DOHH2 (cell line): ENCODE results near the gene LSR.
A peak's percentile ranks its signal among the peaks of the same experiment; 100 is the strongest.

ENCODE experiments used
- H3F3A ChIP-seq: fragments of 200-600 bp; sonication (generic), shearing (Covaris generic); 2 replicates; pipeline ENCODE4 v1.6.0; 2016; ENCODE audit warnings: antibody characterized with exemption, mild to moderate bottlenecking; ENCODE audit not compliant: control insufficient read depth, insufficient read depth
- H3K27ac ChIP-seq: fragments of 200-600 bp; sonication (generic); 2 replicates; pipeline ENCODE4 v1.5.1; 2014; ENCODE audit warnings: low read depth, mild to moderate bottlenecking, low read length, moderate library complexity
- H3K27me3 ChIP-seq: fragments of 200-600 bp; sonication (generic); 2 replicates; pipeline ENCODE4 v1.6.1; 2014; ENCODE audit warnings: mild to moderate bottlenecking, low read length, mixed read lengths; ENCODE audit not compliant: control insufficient read depth
- H3K36me3 ChIP-seq: fragments of 200-600 bp; sonication (generic); 2 replicates; pipeline ENCODE4 v1.6.1; 2014; ENCODE audit warnings: mild to moderate bottlenecking, low read length, moderate library complexity, mixed read lengths; ENCODE audit not compliant: control insufficient read depth
- H3K4me1 ChIP-seq: fragments of 200-600 bp; sonication (generic); 2 replicates; pipeline ENCODE4 v1.6.1; 2014; ENCODE audit warnings: mild to moderate bottlenecking, low read length, mixed read lengths; ENCODE audit not compliant: control insufficient read depth
- H3K4me2 ChIP-seq: fragments of 200-600 bp; sonication (generic); 2 replicates; pipeline ENCODE4 v1.6.0; 2014; ENCODE audit warnings: mild to moderate bottlenecking, low read length, moderate library complexity
- H3K4me3 ChIP-seq: fragments of 200-600 bp; sonication (generic); 2 replicates; pipeline ENCODE4 v1.5.1; 2014; ENCODE audit warnings: mild to moderate bottlenecking, low read length, mixed read lengths
- H3K79me2 ChIP-seq: fragments of 200-600 bp; sonication (generic); 2 replicates; pipeline ENCODE4 v1.6.1; 2014; ENCODE audit warnings: mild to moderate bottlenecking, low read length, mixed read lengths; ENCODE audit not compliant: control insufficient read depth
- H3K9me2 ChIP-seq: fragments of 200-600 bp; sonication (generic); replicated peaks from 2 replicates; pipeline ENCODE4 v1.6.1; 2014; ENCODE audit warnings: mild to moderate bottlenecking, low read length, mixed read lengths; ENCODE audit not compliant: control insufficient read depth
- H3K9me3 ChIP-seq: fragments of 200-600 bp; sonication (generic); 2 replicates; pipeline ENCODE4 v1.6.1; 2014; ENCODE audit warnings: antibody characterized with exemption, low read length, mixed read lengths; ENCODE audit not compliant: control insufficient read depth, insufficient read depth
- H4K20me1 ChIP-seq: fragments of 200-600 bp; sonication (generic); 2 replicates; pipeline ENCODE4 v1.6.0; 2014; ENCODE audit warnings: low read depth, mild to moderate bottlenecking, antibody characterized with exemption, low read length, moderate library complexity; ENCODE audit not compliant: control insufficient read depth, insufficient read depth
- CTCF ChIP-seq: fragments of 200-600 bp; sonication (generic); IDR thresholded peaks from one replicate; pipeline ENCODE4 v1.5.1; 2014; ENCODE audit warnings: antibody characterized with exemption, mild to moderate bottlenecking, low read depth, low read length; ENCODE audit not compliant: poor library complexity, severe bottlenecking
- EZH2phosphoT487 ChIP-seq: fragments of 200-600 bp; sonication (generic); IDR thresholded peaks from 2 replicates; pipeline ENCODE4 v1.6.1; 2017; ENCODE audit warnings: borderline replicate concordance, mild to moderate bottlenecking, antibody characterized with exemption, low read length, moderate library complexity, mixed read lengths

The LSR gene

DNA sequence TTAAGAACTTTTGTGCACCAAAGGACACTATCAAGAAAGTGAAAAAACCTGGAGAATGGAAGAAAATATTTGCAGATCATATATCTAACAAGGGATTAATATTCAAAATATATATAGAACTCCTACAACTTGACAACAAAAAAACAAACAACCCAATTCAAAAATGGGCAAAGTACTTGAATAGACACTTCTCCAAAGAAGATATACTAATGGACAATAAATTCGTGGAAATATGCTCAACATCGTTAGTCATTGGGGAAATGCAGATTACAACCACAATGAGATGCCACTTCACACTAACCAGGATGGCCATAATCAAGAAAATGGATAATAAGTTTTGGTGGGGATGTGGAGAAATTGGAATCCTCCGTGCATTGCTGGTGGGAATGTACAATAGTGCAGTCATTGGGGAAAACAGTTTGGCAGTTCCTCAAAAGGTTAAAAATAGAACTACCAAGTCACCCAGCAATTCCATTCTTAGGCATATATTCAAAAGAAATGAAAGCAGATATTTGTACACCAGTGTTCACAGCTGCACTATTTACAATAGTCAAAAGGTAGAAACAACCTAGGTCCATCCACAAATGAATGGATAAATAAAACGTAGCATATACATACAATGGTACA is 2.2 kb upstream of the LSR start:
- Histone ChIP-seq H3K4me1 (peaks cover 18% of the 10 kb centered on the region), H3K9me2 (no peaks in the 10 kb centered on the region), H3K4me2 (no peak overlapping the region), H3K27me3 (peaks cover 30% of the 10 kb centered on the region), H3K27ac (no peak overlapping the region), H3K4me3 (no peak overlapping the region), H3K79me2 (peaks cover 24% of the 10 kb centered on the region), H3F3A (peaks cover 19% of the 10 kb centered on the region), H3K9me3 (peaks cover 11% of the 10 kb centered on the region), H3K36me3 (peaks cover 18% of the 10 kb centered on the region), H4K20me1 (peaks cover 4% of the 10 kb centered on the region; the same call in 1 of the 2 replicates)
- TF ChIP-seq CTCF (no peak), EZH2phosphoT487 (no peak)

DNA sequence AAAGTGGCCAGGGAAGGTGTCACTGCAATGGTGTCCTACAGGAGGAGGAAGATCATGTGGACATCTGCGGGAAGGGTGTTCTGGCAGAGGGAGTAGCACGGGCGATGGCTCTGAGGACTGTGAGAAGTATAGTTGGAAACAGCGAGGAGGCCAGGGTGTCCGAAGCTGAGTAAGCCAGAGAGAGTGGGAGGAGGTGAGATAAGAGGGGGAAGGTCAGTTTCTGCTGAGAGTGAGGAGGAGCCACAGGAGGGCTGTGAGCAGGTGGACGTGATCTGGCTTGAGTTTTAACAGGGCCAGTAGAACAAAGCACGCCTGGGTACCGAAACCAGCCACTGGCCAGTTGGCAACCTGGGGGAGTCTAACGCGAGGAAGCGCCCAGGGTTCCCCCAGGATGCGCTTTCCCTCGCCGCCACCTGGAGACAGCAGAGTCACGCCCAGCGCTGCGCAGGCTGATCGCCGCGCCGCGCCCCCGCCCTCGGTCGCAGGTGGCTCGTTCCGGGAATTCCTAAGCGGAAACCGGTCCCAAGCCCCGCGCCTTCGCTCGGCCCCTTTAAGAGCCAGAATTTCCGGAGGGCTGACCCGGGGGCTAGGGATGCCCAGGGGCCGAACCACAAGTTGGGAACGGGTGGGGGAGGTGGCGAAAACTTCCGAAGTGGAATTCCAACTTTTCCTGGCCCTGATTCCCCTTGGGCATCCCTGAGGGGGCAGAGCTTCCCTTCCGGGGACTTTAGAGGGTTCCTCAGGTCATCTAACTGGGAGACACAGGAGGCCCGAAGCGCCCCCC is 1.1 kb upstream of the LSR start:
- TF ChIP-seq EZH2phosphoT487 (no peak), CTCF (peak; percentile 68)
- Histone ChIP-seq H3F3A (peaks cover 19% of the 10 kb centered on the region), H3K27ac (peak overlapping the region; percentile 75), H3K4me3 (peak overlapping the region; percentile 92), H4K20me1 (peaks cover 4% of the 10 kb centered on the region; the same call in 1 of the 2 replicates), H3K4me1 (peaks cover 18% of the 10 kb centered on the region), H3K79me2 (peaks cover 24% of the 10 kb centered on the region), H3K36me3 (peaks cover 18% of the 10 kb centered on the region), H3K4me2 (peak overlapping the region; percentile 87), H3K9me2 (no peaks in the 10 kb centered on the region), H3K27me3 (peaks cover 25% of the 10 kb centered on the region), H3K9me3 (peaks cover 10% of the 10 kb centered on the region)

DNA sequence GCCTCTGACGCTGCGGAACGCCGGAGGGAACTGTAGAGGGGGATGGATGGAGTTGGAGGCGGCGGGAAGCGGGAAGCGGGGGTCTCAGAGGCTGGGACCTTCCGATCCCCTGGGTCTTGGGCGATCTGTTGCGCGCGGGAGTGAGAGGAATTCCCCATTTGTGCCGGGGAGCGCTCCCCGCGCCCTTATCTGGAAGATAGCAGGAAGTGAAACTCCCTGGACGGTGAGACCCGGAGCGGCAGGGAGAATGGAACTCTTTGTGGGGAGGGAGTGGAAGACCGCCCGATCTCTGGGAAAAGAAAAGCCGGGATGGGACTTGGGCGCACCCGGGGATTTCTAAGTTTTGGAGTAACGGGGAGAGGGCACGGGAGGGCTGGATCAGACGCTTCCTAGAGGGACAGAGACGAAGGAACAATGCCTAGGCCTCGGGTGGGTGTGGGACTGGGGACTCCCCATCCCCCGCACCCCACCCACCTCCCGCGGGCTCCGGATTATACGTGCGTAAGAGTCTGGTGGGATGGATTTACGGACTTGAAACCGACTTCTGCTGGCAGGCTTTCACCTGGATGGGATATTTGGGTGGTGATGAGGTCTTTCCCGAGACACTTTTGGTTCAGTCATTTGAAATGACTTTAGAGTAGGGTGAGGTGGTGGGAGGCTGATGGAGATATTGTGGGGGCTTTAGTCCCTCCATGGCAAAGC is 495 bp downstream of the LSR start:
- Histone ChIP-seq H3K4me2 (peak overlapping the region; percentile 87), H3K79me2 (peaks cover 24% of the 10 kb centered on the region)
- TF ChIP-seq CTCF, result no peak

More for the DNA sequence above, 495 bp downstream of the LSR start:
- Histone ChIP-seq H3K4me3 (peak overlapping the region; percentile 92), H3K36me3 (peaks cover 26% of the 10 kb centered on the region), H4K20me1 (peaks cover 4% of the 10 kb centered on the region; the same call in 1 of the 2 replicates), H3K4me1 (peaks cover 18% of the 10 kb centered on the region), H3K9me2 (no peaks in the 10 kb centered on the region), H3F3A (peaks cover 19% of the 10 kb centered on the region), H3K9me3 (peaks cover 5% of the 10 kb centered on the region), H3K27ac (peak overlapping the region; percentile 75), H3K27me3 (peaks cover 15% of the 10 kb centered on the region)
